NCI-H1694 treated with DMSO at 0.1 percent for 48 hours (cell line): ENCODE measurements around the gene DDB1.

ENCODE experiments used
- DNase-seq: peaks from one replicate; lab custom pipeline; 2025; lab: John Stamatoyannopoulos, UW

Gene DDB1

DNA sequence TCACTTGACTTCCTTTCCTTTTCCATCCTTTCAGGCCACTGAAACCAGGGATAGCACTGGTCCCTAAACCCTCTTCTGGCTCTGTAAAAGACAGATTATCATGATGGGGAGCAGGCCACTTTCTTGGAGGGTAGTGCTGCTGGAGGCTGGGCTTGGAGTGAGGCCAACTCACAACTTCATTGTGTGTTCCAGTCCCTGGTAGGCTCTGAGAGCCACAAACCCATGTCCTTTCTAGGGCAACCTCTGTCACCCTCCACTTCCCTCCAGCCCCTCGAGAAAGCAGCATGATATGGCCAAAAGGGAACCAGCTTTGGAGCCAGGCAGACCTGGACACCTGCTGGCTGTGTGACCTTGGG lies 2.4 kb upstream of the DDB1 start:
- DNase-seq, result no peak

GRCh38 chr11:61334434-61335354 lies 1.8 kb upstream of the DDB1 start:
- DNase-seq, result no peak

DNA sequence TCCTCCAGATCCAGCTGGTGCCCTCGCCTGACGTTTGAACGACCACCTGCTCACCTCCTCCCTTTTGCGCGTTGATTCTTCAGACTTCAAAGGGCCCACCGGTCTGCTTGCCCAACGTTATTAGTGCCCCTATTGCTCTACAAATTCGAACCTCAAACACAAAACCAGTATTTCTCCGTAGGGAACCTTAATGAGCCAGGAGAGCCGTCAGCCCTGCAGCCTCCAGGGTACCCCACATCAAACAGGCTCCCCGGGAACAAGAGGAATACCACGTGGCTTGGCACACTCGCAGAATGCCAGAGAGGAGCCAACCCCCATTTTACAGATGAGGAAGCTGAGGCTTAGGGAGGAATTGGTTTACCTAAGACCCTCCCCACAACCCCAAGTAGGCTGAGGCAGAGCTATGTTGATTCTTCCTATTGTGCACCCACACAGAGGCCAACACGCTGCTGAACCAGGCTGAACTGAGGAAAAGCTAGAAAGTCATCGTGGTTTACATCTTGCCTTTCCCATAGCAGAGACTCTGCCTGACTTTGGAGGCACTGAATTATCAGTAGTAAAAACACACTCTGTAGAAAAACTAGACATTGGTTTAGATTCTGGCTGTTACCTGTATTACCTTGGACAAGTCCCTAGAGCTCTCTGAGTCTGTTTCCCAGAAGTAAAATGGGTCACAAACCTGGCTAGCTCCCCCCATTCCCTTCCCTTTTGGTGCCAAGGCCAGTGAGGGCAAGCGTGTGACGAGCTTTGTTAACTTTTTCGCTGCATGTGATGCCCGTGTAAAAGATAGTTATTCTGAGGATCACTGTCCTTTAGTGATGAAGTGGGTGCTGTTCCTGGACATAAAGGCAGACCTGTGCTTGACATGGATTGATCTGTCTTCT lies 887 bp upstream of the DDB1 start:
- no peak for DNase-seq

GRCh38 chr11:61332281-61332796 lies 566 bp downstream of the DDB1 start:
- no peak for DNase-seq

- no peak for DNase-seq
Measured at GRCh38 chr11:61331651-61332050, 1.3 kb downstream of the DDB1 start.

GRCh38 chr11:61329871-61330270 lies 3.0 kb downstream of the DDB1 start:
- DNase-seq, result no peak

DNA sequence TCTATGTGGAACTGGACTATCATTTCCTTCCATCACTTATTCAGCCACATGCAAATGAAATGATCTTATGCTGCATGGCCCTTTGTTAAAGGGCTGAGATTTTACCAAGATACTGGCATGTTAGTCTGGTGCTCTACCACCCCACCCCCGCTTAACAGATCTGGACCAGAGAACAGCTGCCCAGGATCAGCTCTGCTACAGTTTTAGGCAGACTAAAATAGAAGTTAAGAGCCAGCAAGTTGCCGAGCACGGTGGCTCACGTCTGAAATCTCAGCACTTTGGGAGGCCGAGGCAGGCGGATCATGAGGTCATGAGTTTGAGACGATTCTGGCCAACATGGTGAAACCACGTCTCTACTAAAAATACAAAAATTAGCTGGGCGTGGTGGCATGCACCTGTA lies 4.6 kb downstream of the DDB1 start:
- no peak for DNase-seq

- no peak for DNase-seq
Measured at GRCh38 chr11:61327669-61328071, 5.2 kb downstream of the DDB1 start.

DNA sequence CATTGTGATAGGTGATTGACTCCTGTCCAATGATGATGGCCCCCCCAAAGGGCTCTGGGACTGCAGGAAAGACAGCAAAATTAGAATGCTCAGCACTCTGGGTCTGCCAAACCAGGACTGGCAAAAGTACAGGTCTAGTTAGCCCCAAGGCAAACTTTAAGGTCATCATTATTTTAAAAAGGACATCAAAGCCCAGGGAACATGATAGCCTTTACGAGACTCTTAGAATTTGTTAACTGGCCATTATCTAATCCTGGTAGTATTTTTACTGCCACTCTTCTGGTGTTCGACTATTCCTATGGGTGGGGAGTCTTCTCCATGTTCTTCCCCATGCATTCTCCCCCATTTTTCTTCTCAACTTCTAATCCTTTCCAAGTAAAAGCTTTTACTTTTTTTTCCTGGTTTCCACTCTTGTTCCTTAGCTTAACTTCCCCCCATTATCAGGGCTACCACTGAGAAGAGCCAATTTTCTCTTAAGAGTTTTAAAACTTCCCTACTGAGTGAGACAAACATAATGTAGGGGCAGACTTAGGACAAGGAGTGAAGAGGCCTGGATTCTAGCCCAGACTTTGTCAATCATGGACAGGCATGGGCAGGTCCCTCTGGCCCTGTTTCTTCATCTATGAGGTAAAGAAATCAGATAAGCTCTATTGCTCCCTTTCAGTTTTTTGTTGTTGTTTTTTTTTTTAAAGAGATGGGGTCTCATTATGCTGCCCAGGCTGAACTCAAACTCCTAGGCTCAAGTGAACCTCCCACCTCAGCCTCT lies 7.1 kb downstream of the DDB1 start:
- DNase-seq, result no peak

DNA sequence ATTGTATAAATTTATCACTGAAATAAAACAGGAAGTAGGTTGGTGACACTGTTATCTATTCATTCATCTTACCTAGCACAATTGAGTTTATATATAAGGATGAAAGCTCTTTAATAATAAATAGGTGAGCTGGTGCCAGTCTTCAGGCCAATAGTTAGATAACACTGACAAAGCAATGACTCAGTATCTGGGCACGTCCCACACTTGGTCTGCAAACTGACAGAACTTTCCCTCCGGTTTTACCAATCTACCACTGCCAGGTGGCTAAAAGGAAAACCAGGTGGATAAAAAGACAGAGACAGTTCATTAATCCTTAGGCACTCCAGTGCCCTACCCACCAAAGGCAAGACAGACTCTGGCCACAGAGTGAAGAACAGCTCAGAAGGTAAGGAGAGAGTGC lies 17.6 kb downstream of the DDB1 start:
- no peak for DNase-seq

DNA sequence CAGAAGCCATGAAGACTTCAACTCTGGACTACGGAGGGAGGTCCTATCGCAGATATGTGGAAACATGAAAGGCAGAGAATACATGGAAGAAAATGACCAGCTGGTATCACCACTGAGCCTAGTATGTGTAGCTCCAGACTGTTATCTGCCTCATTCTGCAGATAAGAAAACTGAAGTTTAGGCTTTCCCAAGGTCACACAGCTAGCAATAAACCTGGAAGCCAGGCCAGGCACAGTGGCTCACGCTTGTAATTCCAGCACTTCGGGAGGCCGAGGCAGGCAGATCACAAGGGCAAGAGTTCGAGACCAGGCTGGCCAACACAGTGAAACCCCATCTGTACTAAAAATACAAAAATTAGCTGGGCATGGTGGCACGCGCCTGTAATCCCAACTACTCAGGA lies 22.2 kb downstream of the DDB1 start:
- DNase-seq, result no peak

GRCh38 chr11:61309739-61310138 lies 23.2 kb downstream of the DDB1 start:
- DNase-seq, result no peak

DNA sequence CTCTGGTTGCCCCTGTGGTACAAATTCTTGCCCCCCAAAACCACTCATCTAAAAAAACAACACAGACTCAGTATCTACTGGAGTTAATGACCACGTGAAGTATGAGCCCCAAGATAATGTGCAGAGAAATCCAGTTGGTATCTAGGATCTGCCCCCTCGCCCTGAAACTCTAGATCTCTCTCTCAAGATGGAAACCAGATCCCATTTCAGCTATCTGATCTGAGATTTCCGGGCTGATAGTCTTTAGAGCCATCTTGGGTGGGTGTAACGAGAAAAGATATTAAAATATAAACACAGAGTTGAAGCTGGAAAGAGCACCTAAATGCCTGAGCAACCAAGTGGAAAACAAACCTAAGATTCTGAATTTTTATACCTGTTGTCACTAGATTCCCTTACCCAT lies 23.8 kb downstream of the DDB1 start:
- no peak for DNase-seq

- DNase-seq, result no peak
Measured at GRCh38 chr11:61307354-61307753, 25.6 kb downstream of the DDB1 start.

DNA sequence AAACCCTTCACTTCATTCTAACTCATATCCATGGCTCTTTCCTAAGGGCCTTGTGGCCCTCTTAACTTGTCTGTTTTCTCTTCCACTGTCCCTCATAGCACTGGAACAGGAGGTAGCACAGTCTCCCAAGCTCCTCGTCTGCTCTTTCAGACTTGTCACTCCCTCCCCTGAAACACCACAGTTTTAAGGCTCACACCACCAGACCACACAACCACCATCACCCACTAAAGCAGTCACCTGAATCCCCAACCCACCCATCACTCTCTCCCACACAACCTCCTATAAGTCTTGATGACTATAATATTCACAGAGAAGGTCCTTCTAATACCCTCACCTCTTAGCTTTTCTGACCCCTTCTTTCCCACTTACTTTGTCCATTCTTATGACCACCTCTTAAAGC lies 26.7 kb downstream of the DDB1 start:
- DNase-seq, result no peak

DNA sequence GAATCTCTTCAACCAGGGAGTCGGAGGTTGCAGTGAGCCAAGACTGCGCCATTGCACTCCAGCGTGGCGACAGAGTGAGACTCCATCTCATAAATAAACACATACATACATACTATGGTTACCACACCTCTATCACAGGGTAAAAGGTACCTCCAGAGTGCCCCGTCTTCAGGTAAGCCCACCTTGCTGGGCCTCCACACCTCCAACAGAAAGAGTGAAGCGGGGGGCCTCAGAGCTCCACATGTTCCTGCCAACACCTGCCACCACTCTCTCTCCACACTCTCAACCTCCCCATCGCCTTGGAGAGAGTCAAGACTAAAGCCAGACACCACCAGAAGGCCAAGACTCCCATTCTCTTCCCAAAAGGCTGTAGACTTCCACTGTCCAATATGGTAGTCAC lies 27.5 kb downstream of the DDB1 start:
- no peak for DNase-seq

DNA sequence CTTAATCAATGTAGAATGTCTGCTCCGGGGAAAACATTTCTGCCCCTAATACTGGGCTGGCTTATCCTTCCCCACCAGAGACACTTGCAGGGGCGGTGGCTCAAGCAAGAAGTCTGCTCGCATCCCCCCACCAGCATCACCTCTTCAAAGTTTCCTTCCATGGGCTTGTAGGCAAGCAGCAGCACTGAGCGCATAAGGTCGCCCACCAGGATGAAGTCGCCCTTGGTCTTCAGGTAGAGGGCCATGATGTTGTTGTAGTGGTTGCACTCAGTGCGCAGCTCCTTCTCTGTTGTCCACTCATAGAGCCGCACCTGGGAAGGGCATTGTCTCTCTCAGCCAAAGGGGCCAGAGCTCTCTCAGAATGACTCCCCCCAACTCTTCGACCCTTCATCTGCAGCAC lies 29.2 kb downstream of the DDB1 start:
- no peak for DNase-seq

- no peak for DNase-seq
Measured at GRCh38 chr11:61302550-61302949, 30.4 kb downstream of the DDB1 start.

DNA sequence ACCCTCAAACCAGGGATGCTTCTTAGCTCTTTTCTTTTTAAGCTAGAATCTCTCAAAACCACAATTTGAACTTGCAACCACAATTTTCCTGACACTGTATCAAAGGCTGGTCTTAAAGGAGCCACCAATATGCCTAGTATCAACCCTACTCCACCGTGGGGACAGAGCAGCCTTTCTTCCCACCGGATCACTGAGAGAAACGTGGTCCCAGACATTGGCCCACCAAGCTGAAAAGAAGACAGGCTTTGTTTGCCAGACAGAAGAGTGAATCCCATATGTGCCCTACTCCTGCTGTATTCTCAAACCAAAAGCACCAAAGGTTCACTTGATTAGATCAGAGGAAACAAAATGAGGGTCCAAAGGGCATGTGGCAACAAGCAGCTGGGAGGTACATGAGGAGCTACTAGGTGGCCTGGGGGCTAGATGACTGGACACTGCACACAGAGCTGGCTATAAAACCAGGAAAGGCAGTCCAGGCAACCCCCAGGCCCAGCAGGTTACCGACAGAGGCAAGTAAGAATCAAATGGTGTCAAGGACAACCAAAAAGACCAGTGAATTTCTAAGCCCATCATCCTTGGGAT lies 34.2 kb downstream of the DDB1 start:
- no peak for DNase-seq

- DNase-seq, result no peak
Measured at GRCh38 chr11:61297746-61298145, 35.2 kb downstream of the DDB1 start.

DNA sequence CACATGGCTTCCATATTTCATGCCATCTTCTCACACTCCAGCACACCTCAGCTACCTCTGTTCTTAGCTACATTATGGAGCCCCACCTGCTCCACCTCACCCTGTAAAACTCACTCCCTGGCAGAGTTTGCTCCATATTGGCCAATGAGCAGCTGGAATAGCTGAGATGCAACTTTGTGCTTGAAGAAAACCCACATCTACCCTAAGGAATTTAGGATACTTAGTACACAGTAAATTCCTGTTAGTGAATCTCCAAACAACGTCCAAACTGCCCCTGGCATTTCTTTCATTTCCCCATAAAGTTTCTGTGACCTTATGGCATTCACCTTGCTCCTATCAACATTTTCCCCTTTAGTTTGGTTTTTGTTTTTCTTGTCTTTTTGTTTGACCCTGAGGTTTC lies 35.6 kb downstream of the DDB1 start:
- DNase-seq, result no peak

DNA sequence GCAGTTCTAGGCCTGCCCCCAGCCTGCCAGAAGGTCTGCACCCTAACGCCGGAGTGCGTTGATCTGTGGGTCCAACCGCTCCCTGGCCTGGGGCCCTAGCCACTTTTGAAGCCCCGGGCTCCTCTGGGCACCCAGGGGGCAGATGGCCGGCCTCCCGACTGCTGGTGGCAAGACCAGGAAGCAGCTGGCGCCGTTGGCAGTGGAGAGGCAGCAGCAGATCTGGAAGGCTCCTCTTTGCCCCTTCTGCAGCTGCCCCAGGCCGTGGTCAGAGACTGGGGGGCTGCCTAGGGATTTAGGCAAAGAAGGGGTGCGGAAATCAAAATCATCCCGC lies 37.3 kb downstream of the DDB1 start:
- no peak for DNase-seq
